H1 (cell line): ENCODE measurements around the gene NUAK1. TPM values are rescaled to one million over a fixed set of nuclear protein-coding genes. Genes with fewer than 3 reads are reported as not detected.

Source experiments
- CTCF ChIA-PET: fragments of 300-600 bp; sonication (Branson Sonifier 250); formaldehyde crosslinking; loops from one replicate; lab custom pipeline; 2021; ENCODE audit not compliant: partially characterized antibody; lab: Charles Lee
- POLR2A ChIA-PET: fragments of 300-600 bp; sonication (Branson Sonifier 250); formaldehyde crosslinking; loops from one replicate; lab custom pipeline; 2021; ENCODE audit warnings: inconsistent platforms; ENCODE audit not compliant: partially characterized antibody; lab: Charles Lee
- DNase-seq, 2 experiments: peaks; one replicate each; pipeline versions ENCODE4 v3.0.0 to v3.0.0-alpha.2; 2010 to 2022; ENCODE audit warnings: low spot score in 2 of 2, low read depth in 1 of 2, mixed read lengths in 1 of 2
- FAIRE-seq: peaks from 2 replicates; lab custom pipeline; 2011; peaks lifted over from hg19 to GRCh38; lab: Jason Lieb, UNC
- H2AFZ ChIP-seq: 2 replicates; pipeline ENCODE4 v1.8.1; 2012; ENCODE audit warnings: low read length, inconsistent platforms
- H2AK5ac ChIP-seq: 2 replicates; pipeline ENCODE4 v1.6.1; 2013; ENCODE audit warnings: low read depth, low read length
- H2BK120ac ChIP-seq: replicated peaks from 2 replicates; pipeline ENCODE3; 2013; ENCODE audit warnings: low read depth, low read length, inconsistent platforms
- H2BK12ac ChIP-seq: 2 replicates; pipeline ENCODE4 v1.6.1; 2013; ENCODE audit warnings: low read depth, low read length
- H2BK15ac ChIP-seq: 2 replicates; pipeline ENCODE4 v1.6.1; 2013; ENCODE audit warnings: low read length
- H2BK20ac ChIP-seq: 2 replicates; pipeline ENCODE4 v1.6.1; 2013; ENCODE audit warnings: low read length
- H2BK5ac ChIP-seq: 2 replicates; pipeline ENCODE4 v1.6.1; 2013; ENCODE audit warnings: low read depth, low read length
- H3K14ac ChIP-seq: 2 replicates; pipeline ENCODE4 v1.6.1; 2013; ENCODE audit warnings: inconsistent platforms; ENCODE audit not compliant: insufficient read length
- H3K18ac ChIP-seq: 2 replicates; pipeline ENCODE4 v1.6.1; 2013; ENCODE audit warnings: low read length; ENCODE audit errors: extremely low read depth
- H3K23ac ChIP-seq: 2 replicates; pipeline ENCODE4 v1.6.1; 2013; ENCODE audit warnings: inconsistent platforms; ENCODE audit not compliant: insufficient read length
- H3K23me2 ChIP-seq: 2 replicates; pipeline ENCODE4 v1.6.1; 2013; ENCODE audit warnings: low read depth, low read length
- H3K27ac ChIP-seq: 2 replicates; pipeline ENCODE4 v1.6.1; 2011; ENCODE audit warnings: low read depth, low read length, inconsistent platforms
- H3K27me3 ChIP-seq, 4 experiments: replicated peaks in 1 of 4; 1 replicate in 1 of 4; 2 replicates in 3 of 4; pipeline versions ENCODE4 v1.6.1 to v1.8.1; 2011 to 2013; ENCODE audit warnings: low read length in 3 of 4, mild to moderate bottlenecking in 3 of 4, inconsistent platforms in 2 of 4, mixed read lengths in 2 of 4, moderate library complexity in 1 of 4; ENCODE audit not compliant: control insufficient read depth in 3 of 4, insufficient read depth in 3 of 4; ENCODE audit errors: extremely low read depth in 1 of 4
- H3K36me3 ChIP-seq, 4 experiments: 2 replicates each; pipeline versions ENCODE4 v1.6.1 to v1.8.1; 2011 to 2013; ENCODE audit warnings: mild to moderate bottlenecking in 4 of 4, low read length in 3 of 4, moderate library complexity in 2 of 4, control low read depth in 1 of 4, inconsistent platforms in 1 of 4; ENCODE audit not compliant: insufficient read depth in 4 of 4, control insufficient read depth in 2 of 4
- H3K4ac ChIP-seq: replicated peaks from 2 replicates; pipeline ENCODE3; 2013; ENCODE audit warnings: low read length, low read depth, mixed read lengths, inconsistent platforms; ENCODE audit not compliant: insufficient read length
- H3K4me1 ChIP-seq, 4 experiments: replicated peaks in 1 of 4; 1 replicate in 1 of 4; 2 replicates in 3 of 4; pipeline versions ENCODE4 v1.6.1 to v1.8.1; 2011 to 2013; ENCODE audit warnings: low read length in 3 of 4, inconsistent platforms in 2 of 4, mixed read lengths in 1 of 4; ENCODE audit not compliant: insufficient read depth in 4 of 4, control insufficient read depth in 3 of 4
- H3K4me2 ChIP-seq, 2 experiments: 2 replicates each; pipeline versions ENCODE4 v1.6.1 to v1.8.1; 2011 to 2013; ENCODE audit warnings: low read depth in 2 of 2, low read length in 2 of 2, control low read depth in 1 of 2, inconsistent platforms in 1 of 2, mild to moderate bottlenecking in 1 of 2; ENCODE audit not compliant: insufficient read depth in 1 of 2
- H3K4me3 ChIP-seq, 4 experiments: fragments of 200-600, 300-600 bp in 1 of 4; sonication (generic), shearing (Covaris generic), sonication (Bioruptor Twin) in 1 of 4; 2 replicates each; pipeline versions ENCODE4 v1.5.1 to v1.8.1; 2011 to 2016; ENCODE audit warnings: low read length in 4 of 4, low read depth in 3 of 4, control low read depth in 2 of 4, inconsistent platforms in 2 of 4, mild to moderate bottlenecking in 2 of 4, mixed read lengths in 1 of 4, moderate library complexity in 1 of 4; ENCODE audit not compliant: insufficient read depth in 2 of 4; ENCODE audit errors: extremely low read depth in 1 of 4
- H3K56ac ChIP-seq: replicated peaks from 2 replicates; pipeline ENCODE3; 2013; ENCODE audit warnings: low read depth, mild to moderate bottlenecking, mixed read lengths, low read length, inconsistent platforms; ENCODE audit not compliant: insufficient read length
- H3K79me1 ChIP-seq: 2 replicates; pipeline ENCODE4 v1.6.1; 2013; ENCODE audit warnings: low read depth, low read length, control low read depth
- H3K79me2 ChIP-seq, 2 experiments: 2 replicates each; pipeline versions ENCODE4 v1.6.1 to v1.8.1; 2012 to 2013; ENCODE audit warnings: low read length in 2 of 2, mild to moderate bottlenecking in 2 of 2, inconsistent platforms in 1 of 2; ENCODE audit not compliant: insufficient read depth in 2 of 2, control insufficient read depth in 1 of 2
- H3K9ac ChIP-seq, 4 experiments: replicated peaks in 1 of 4; 1 replicate in 1 of 4; 2 replicates in 3 of 4; pipeline versions ENCODE4 v1.6.1 to v1.8.1; 2011 to 2013; ENCODE audit warnings: low read depth in 3 of 4, low read length in 3 of 4, control low read depth in 2 of 4, mild to moderate bottlenecking in 2 of 4, moderate library complexity in 2 of 4, inconsistent platforms in 1 of 4; ENCODE audit errors: extremely low read depth in 1 of 4
- H3K9me3 ChIP-seq, 2 experiments: 2 replicates each; pipeline versions ENCODE4 v1.6.1 to v1.8.1; 2012 to 2013; ENCODE audit warnings: mild to moderate bottlenecking in 2 of 2, moderate library complexity in 2 of 2, control low read depth in 1 of 2, inconsistent platforms in 1 of 2, low read depth in 1 of 2, low read length in 1 of 2, mixed read lengths in 1 of 2; ENCODE audit not compliant: insufficient read depth in 2 of 2
- H4K20me1 ChIP-seq, 2 experiments: replicated peaks in 1 of 2; 2 replicates each; pipeline versions ENCODE3 to v1.8.1; 2011 to 2013; ENCODE audit warnings: inconsistent platforms in 2 of 2, low read length in 2 of 2, mild to moderate bottlenecking in 1 of 2; ENCODE audit not compliant: insufficient read depth in 2 of 2, control insufficient read depth in 1 of 2
- H4K5ac ChIP-seq: 2 replicates; pipeline ENCODE4 v1.6.1; 2013; ENCODE audit warnings: low read length, low read depth, mixed read lengths, inconsistent platforms; ENCODE audit not compliant: insufficient read length
- H4K8ac ChIP-seq: 2 replicates; pipeline ENCODE4 v1.8.0; 2013; ENCODE audit warnings: mild to moderate bottlenecking, moderate library complexity, low read length, inconsistent platforms; ENCODE audit not compliant: insufficient read depth; ENCODE audit errors: extremely low read depth
- H4K91ac ChIP-seq: replicated peaks from 2 replicates; pipeline ENCODE3; 2013; ENCODE audit warnings: low read length, mixed read lengths, inconsistent platforms; ENCODE audit not compliant: insufficient read length
- CBX8 ChIP-seq: fragments of 300-800, 300-1000 bp; sonication (generic); IDR thresholded peaks from 2 replicates; pipeline ENCODE4 v1.7.1; 2016; ENCODE audit warnings: low read depth, low read length, borderline replicate concordance
- RNF2 ChIP-seq: fragments of 200-900, 300-1000 bp; sonication (generic); IDR thresholded peaks from 2 replicates; pipeline ENCODE4 v1.7.1; 2016; ENCODE audit warnings: borderline replicate concordance, low read depth, mild to moderate bottlenecking, antibody characterized with exemption, low read length; ENCODE audit not compliant: poor library complexity, severe bottlenecking; ENCODE audit errors: missing control alignments
- RXRA ChIP-seq: IDR thresholded peaks from 2 replicates; pipeline ENCODE4 v1.6.1; 2011; ENCODE audit warnings: low read depth, mild to moderate bottlenecking, low read length, moderate library complexity; ENCODE audit not compliant: insufficient read depth
- WGBS, 2 experiments: shearing (Covaris generic) in 1 of 2; methylation state at CpG; one replicate each; pipeline versions ENCODE4 v1.1.6 to v1.1.7; 2013 to 2015; ENCODE audit warnings: low lambda C conversion rate in 2 of 2, mixed read lengths in 2 of 2, inconsistent platforms in 1 of 2, low coverage in 1 of 2, missing lambda C conversion rate in 1 of 2; ENCODE audit not compliant: insufficient replicate concordance in 2 of 2, insufficient coverage in 1 of 2, insufficient read length in 1 of 2; ENCODE audit errors: extremely low coverage in 1 of 2, missing lambda C conversion rate in 1 of 2; 5-methylcytosine and 5-hydroxymethylcytosine counted together
- polyA plus RNA-seq, 7 experiments: library from polyadenylated mRNA; depleted of rRNA in 3 of 7; stranded (reverse) in 5 of 7; unstranded in 2 of 7; fragments of >200 nt in 5 of 7; fragments of 200-250 nt in 2 of 7; gene quantifications; 1 replicate in 5 of 7; 2 replicates in 1 of 7; 4 replicates in 1 of 7; pipeline versions ENCODE4 v1.2.1 to v1.2.3, GENCODE V29; 2011 to 2013; ENCODE audit warnings: missing spikeins in 2 of 7, mixed read lengths in 2 of 7
- total RNA-seq: library from RNA; stranded (reverse); fragmentation: NEBNext Ultra II Directional; extraction: Animal tissue kit (Norgen Biotek cat#: 25700); gene quantifications from 2 replicates; pipeline ENCODE4 v1.2.1, GENCODE V29; 2021
- TF ChIP-seq, protein P1 (sequence below): IDR thresholded peaks from 2 replicates; pipeline ENCODE4 v1.6.1; 2012; ENCODE audit warnings: inconsistent platforms
- TF ChIP-seq, protein P2 (sequence below): IDR thresholded peaks from 2 replicates; pipeline ENCODE4 v1.6.1; 2012; ENCODE audit warnings: low read length, inconsistent platforms

NUAK1 gene
- total and polyA plus RNA-seq, 2 of the 8 experiments (the other 6 are each of a cell fraction or from before 2014, with no cell fraction given) = 6.7 to 18.2 TPM

DNA sequence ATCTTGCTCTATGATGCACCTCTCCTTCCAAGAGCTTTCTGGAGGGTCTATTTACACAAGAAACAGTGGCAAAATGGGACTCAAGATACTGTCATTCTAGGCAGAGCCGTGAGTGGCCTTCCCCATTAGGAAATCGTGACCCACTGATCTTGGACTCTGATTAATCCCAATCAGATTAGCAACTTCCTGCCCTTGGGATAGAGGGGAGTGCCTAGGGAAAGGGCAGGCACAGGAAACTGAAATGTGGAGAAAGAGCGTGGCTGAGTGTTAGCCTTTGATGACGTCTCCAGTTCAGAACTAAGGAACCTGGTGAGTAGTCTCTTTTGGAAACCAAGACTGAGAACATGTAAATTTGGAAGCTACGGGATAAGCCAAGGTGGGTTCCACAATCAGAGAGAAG, 76.1 kb downstream of the NUAK1 start:
- WGBS, 2 experiments = 89% methylated on average over 5 of the region's 5 CpGs; no CpG with 5 or more reads in 1 of the 2 experiments
- Histone ChIP-seq H3K27ac (no peak overlapping the region), H2AK5ac (no peak overlapping the region), H3K4me2 (no peak overlapping the region), H4K20me1 (peaks cover 0 to 2% of the 10 kb centered on the region in 2 experiments), H2BK12ac (no peak overlapping the region), H3K9ac (no peak overlapping the region), H3K79me1 (no peaks in the 10 kb centered on the region), H3K14ac (no peak overlapping the region), H4K91ac (no peak overlapping the region), H3K4ac (no peak overlapping the region), H4K5ac (no peak overlapping the region), H3K27me3 (no peaks in the 10 kb centered on the region), H3K23ac (no peak overlapping the region), H3K36me3 (peaks cover 0 to 15% (median 7%) of the 10 kb centered on the region in 4 experiments; a peak in 5 of 8 replicates), H3K23me2 (no peaks in the 10 kb centered on the region), H2BK20ac (no peak overlapping the region), H3K56ac (no peak overlapping the region), H2AFZ (no peak overlapping the region), H2BK5ac (no peak overlapping the region), H3K9me3 (no peaks in the 10 kb centered on the region), H2BK15ac (no peak overlapping the region), H3K79me2 (no peaks in the 10 kb centered on the region), H3K4me1 (peaks cover 0 to 8% (median 2%) of the 10 kb centered on the region in 4 experiments; a peak in 3 of 7 replicates), H2BK120ac (no peak overlapping the region), H4K8ac (no peak overlapping the region), H3K4me3 (no peak overlapping the region), H3K18ac (no peak overlapping the region)
- TF ChIP-seq RNF2 = no peak
- TF ChIP-seq, protein P1, sequence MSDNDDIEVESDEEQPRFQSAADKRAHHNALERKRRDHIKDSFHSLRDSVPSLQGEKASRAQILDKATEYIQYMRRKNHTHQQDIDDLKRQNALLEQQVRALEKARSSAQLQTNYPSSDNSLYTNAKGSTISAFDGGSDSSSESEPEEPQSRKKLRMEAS = no peak
- no peak for TF ChIP-seq RXRA
- TF ChIP-seq, protein P2, sequence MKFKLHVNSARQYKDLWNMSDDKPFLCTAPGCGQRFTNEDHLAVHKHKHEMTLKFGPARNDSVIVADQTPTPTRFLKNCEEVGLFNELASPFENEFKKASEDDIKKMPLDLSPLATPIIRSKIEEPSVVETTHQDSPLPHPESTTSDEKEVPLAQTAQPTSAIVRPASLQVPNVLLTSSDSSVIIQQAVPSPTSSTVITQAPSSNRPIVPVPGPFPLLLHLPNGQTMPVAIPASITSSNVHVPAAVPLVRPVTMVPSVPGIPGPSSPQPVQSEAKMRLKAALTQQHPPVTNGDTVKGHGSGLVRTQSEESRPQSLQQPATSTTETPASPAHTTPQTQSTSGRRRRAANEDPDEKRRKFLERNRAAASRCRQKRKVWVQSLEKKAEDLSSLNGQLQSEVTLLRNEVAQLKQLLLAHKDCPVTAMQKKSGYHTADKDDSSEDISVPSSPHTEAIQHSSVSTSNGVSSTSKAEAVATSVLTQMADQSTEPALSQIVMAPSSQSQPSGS = no peak
- no peak for TF ChIP-seq CBX8
- FAIRE-seq (no peak), DNase-seq (no peak)
- CTCF ChIA-PET = interaction anchor here (0.6 kb wide), 1 partner anchor 965 kb away, joined by 4 read pairs; no protein-coding TSS in a partner anchor
- POLR2A ChIA-PET = no interaction called here
